Measurements from ENCODE around the gene NHERF1.

NHERF1 gene

DNA sequence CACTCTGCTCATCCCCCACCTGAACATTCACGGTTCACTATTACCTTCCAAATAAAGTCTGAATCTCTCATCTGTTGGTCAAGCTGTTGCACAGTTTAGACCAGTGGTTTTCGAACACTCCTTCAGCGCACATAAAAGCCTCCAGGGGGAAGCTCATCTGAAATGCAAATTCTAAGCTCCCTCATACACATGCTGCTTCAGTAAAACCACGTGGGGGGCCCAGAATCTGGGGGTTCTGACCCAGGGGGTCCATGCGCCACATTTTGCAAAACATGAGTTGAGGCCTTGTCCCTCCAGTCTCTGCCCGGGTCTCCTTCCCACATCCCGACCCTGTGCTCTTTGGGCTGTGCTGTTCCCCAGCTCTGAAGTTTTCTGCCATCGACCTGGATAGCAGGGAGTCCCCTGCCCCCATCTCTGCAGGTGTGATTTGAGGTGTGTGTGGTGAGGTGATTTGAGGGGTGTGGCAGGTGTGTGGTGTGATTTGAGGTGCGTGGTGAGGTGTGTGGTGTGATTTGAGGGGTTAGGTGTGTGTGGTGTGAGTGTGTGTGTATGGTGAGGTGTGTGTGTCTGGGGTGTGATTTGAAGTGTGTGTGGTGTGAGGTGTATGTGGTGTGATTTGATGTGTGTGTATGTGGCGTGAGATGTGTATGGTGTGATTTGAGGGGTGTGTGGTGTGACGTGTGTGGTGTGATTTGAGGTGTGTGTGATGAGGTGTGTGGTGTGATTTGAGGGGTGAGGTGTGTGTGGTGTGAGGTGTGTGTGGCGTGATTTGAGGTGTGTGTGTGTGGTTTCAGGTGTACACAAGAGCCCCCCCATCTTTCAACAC is 16.2 kb upstream of the NHERF1 start:
- no peak for DNase-seq (ENCODE audit: low spot score)

DNA sequence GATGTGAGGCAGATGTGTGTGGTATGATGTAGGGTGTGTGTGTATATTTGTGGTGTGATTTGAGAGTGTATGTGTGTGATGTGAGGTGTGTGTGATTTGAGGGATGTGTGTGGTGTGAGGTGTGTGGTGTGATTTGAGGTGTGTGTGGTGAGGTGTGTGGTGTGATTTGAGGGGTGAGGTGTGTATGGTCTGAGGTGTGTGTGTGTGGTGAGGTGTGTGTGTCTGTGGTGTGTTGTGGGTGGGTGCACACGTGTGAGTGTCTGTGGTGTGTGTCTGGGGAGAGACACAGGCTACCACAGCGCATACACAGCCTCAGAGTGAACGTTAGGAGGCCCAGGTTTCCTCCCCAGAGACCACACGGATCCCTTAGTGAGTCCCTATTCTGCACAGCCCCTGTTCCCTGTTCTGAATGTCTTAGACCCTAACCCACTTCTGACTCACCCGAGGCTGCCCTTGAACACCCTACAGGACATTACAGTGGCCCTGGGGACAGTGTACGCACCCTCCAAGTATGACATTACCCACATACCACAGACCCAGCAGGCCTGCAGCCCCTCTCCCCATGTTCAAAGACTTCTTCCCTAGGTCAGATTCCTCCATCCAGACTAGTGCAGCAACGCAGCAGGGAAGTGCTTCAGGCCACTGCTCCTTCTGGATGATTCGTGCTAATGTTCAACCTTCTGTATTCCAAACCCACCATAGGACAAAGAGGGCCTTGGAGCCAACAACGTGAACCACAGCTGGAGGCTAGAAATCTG is 14.9 kb upstream of the NHERF1 start:
- DNase-seq (ENCODE audit: low spot score) = no peak

DNA sequence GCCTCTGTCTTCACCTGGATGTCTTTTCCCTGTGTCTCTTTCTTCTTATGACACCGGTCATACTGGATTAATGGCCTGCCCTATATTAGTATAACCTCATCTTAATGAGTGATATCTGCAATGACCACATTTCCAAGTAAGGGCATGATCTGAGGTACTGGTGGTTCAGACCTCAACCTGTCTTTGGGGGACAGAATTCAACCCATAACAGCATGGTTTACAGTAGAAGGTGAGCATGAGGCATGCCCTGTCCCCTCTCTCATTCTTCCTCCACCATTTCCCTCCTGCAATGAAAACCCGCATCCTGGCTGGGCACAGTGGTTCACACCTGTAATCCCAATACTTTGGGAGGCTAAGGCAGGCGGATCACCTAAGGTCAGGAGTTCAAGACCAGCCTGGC is 14.2 kb upstream of the NHERF1 start:
- no peak for DNase-seq (ENCODE audit: low spot score)

DNA sequence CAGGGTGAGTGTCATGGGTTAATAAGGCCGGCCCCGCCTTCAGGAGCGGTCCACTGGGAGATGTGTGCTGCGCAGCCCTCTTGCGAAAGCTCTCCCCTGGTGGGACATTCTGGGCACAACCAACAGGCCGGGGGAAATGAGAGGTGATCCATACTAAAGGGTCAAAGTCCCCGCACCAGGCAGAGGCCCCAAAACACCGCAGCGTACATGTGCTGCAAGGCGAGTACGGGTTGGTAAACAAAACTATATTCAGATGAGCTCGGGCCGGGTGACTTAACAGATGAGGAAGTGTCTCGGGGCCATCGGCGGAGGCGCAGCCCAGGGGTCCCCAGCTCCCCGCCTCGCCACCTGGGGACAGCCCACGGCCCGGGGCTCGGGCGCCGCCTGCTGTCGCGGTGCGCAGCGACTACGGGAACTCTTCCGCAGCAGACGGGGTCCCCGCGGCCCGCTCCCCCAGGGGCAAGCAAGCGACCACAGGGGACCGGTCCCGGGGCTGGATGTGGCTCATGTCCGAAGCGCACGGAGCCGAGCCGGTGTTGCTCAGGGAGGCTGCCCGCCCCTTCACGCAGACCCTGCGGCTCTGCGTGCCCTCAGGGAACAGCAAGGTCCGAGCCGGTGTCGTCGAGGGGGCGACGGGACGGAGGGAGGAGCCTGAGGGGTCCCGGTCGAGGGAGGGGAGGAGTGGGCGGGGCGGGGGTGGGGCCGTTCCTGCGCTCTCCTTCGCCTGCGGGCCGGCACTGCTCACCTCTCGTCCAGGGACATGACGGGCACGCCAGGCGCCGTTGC is 11.7 kb upstream of the NHERF1 start, which contains the start of gene RAB37:
RAB37 (plus strand) TSS at position 744 of the 786 bp plus-strand sequence; CDS start at position 761, 17 bp downstream.
- DNase-seq (ENCODE audit: low spot score) = no peak

DNA sequence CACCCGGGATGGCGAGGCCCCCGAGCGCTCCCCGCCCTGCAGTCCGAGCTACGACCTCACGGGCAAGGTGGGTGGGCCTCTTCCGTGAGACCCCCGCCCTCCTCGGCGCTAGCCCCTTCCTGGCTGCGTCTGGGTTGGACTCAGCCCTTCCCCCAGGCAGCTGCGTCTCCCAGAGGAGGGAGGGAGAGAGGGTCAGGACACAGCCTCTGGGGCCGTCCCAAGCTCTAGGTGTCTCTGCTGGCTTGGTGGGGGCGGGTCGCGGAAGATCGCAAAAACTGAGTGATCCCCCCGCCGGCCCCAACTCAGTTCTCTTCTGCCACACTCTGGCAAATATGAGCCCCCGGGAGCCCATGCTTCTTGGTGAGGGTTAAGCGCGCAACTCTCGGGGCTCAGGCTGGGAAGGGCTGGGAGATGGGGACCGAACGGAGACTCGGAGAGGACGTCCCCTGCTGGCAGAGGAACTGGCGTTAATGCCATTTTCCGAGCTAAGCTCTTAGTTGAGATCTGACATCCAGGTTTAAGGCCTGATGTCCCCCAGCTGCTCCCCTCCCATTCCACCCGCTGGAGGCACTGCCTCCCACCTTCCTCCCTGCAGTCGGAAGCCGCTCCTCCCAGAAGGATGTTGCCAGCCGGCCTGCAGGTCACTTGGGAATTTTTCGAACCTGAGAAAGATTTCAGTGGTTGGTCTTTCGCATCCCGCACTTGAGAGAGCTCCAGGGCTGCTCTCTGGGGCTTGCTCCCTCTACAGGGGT is 11.0 kb upstream of the NHERF1 start:
- no peak for DNase-seq (ENCODE audit: low spot score)

DNA sequence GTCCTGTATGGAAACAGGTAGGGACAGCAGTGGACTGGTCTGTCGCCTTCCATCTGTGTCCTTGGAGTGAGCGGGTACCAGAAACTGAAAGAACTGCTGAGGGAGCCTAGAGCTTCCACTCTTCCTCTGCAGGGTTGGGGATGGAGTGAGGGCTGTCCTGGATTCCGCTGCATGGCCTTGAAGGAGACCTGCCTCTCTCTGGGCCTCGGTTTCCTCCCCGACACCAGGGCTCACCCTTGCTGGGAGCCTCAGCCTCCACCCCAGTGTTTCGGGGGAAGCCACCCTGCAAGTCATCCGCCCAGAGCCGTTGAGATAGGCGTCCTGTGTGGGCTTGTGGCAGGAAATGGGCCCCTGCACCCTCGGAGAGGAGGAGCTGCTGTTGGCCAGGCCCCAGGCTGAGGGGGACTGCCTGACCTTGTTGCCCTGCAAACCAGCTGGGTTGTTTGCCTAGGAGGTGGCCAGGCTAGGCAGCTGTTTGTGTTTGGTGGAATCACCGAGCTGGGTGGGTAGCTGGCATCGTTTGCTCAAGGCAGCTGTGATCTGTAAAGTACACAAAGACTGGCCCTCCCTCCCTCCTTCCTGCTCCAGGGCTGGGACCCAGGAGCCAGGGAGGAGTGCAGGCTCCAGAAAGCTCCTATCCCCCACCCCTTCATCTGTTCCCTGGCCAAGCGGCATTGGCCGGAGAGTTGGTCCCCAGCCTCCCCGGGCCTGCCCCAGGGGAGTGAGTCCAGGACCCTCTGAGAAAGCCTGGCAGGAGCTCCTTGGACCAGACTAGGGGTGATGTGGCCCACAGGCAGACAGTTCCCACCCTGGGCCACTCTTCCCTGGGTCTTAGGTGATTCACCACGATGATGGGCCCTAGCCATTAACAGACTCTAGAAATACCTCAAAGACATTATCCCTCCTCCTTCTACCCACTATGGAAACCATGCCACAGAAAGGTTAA is 10.1 kb upstream of the NHERF1 start:
- DNase-seq (ENCODE audit: low spot score) = no peak

DNA sequence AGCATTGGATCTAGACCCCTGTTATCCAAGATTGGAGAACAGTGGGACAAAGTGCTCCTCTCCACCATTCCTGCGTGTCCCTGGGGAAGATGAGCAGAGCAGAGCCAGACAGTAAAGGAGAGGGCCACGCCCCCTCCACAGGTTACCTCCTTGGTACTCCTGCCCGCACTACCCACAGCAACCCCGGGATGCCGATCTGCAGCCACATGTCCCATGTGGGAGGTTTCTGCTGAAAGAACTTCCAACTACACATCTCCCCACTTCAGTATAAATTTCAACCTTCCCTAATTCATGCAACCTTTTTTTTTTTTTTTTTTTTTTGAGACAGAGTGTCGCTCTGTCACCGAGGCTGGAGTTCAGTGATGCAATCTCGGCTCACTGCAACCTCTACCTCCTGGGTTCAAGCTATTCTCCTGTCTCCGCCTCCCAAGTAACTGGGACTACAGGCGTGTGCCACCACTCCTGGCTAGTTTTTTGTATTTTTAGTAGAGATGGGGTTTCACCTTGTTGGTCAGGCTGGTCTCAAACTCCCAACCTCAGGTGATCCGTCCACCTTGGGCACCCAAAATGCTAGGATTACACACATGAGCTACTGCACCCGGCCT is 9.1 kb upstream of the NHERF1 start:
- no peak for DNase-seq (ENCODE audit: low spot score)

DNA sequence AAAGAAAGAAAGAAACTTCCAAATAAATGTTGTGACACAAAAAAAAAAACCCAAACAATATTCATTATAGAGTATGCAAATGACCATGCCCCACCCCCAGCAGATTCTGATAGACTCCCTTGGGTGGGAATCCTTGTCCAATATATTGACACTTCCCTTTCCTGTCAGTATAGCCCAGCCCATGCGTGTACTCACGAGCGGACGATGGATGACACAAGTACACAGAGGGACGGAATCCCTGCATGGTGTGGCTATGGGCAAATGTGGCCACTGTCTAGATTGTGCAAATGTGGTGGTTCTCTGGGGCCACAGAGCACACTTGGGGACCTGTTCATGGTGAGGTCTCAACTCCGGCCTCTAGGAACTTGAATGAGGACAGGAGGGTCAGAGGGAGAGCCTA is 8.3 kb upstream of the NHERF1 start:
- DNase-seq (ENCODE audit: low spot score) = no peak

DNA sequence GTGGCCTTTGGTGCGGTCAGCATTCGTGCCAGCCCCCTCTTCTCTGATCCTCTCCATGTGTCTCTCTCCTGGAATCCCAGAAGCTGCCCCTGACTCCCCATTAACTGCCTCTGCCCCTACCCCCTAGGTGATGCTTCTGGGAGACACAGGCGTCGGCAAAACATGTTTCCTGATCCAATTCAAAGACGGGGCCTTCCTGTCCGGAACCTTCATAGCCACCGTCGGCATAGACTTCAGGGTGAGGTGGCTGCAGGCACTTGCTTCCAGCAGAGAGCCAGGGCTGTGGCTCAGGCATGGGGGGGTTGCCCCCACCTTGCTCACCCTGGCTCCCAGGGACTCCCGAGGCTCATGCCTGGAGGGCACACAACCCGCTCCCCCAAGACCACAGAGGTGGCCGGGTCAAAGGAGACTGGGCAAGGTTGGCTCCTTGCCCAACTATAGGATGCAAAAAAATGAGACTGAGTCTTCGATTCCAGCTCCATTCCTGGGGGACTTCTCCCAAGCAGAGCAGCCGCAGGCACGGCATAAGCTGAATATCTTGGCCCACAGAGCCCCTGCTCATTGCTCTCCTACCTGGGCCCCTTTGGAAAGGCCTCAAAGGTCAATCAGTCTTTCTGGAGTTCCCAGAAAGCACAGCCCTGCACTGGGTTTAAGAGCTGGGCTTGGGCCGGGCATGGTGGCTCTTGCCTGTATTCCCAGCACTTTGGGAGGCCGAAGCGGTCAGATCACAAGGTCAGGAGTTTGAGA is 7.6 kb upstream of the NHERF1 start:
- DNase-seq (ENCODE audit: low spot score) = no peak

DNA sequence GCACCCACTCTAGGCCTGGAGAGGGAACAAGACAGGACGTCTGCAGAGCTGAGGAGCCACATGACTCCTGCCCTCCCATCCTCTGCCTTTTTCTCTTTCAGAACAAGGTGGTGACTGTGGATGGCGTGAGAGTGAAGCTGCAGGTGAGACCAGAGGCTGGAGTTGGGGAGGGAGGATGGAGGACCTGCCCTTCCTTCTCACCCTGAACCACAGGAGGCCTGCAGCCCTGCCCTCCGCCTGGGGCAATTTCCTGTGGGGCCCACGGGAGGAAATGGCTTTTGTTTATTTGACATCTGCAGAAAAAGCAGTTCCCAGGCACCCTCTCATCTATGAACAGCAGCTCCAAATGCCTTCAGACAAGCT is 6.3 kb upstream of the NHERF1 start:
- DNase-seq (ENCODE audit: low spot score) = no peak

DNA sequence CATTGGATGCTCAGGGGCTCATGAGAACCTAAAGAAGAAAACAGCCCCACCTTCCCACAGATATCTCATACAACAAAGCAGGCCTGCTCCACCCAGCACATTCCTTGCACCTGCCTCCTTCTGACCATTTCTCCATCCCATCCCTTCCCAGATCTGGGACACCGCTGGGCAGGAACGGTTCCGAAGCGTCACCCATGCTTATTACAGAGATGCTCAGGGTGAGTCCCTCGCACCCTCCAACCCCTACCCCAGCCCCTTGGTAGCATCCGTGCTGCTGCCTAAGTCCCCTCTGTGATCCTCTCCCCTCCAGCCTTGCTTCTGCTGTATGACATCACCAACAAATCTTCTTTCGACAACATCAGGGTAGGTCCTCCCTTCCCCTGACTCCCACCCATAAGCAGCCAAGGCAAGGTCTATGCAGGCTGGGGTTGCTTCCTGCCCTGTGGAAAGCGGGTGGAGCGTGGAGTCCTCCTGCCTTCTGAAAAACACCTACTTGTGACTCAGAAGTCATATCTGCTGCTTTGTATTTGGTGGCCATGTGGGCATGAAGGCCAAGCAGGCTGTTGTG is 5.4 kb upstream of the NHERF1 start:
- no peak for DNase-seq (ENCODE audit: low spot score)

DNA sequence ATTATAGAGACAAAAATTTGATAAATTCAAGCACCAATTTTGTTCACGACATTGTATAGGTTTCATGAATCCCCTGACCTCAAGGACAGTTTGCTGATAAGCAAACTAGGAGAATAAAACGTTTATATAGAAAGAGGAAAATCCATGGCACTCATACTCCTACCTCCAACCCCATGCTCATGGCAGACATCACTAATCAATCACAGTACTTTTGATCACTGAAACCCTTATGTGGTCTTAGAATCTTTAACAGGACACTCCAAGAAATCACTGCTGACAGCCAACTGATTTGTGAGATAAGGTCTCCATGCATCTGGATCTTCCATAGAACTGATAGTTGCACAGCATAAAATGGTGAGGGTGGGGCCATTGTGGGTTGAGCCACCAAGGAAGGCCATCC is 4.7 kb upstream of the NHERF1 start:
- no peak for DNase-seq (ENCODE audit: low spot score)

DNA sequence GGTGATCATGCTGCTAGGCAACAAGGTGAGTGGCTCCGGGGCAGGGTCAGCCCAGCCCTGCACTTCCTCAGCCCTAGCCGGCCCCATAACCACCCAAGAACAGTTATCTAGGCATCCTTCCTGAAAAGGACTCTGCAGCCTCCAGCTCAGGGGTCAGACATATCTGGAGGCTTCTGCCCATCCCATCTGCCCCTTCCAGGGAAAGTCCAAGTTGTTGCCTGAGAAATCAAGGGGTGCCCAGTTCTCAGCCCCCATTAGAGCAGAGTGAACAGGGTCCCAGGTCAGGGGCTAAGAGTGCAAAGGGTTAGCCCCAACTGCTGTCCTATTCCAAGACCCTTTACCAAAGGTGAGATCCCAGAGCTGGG is 4.1 kb upstream of the NHERF1 start:
- DNase-seq (ENCODE audit: low spot score) = no peak

DNA sequence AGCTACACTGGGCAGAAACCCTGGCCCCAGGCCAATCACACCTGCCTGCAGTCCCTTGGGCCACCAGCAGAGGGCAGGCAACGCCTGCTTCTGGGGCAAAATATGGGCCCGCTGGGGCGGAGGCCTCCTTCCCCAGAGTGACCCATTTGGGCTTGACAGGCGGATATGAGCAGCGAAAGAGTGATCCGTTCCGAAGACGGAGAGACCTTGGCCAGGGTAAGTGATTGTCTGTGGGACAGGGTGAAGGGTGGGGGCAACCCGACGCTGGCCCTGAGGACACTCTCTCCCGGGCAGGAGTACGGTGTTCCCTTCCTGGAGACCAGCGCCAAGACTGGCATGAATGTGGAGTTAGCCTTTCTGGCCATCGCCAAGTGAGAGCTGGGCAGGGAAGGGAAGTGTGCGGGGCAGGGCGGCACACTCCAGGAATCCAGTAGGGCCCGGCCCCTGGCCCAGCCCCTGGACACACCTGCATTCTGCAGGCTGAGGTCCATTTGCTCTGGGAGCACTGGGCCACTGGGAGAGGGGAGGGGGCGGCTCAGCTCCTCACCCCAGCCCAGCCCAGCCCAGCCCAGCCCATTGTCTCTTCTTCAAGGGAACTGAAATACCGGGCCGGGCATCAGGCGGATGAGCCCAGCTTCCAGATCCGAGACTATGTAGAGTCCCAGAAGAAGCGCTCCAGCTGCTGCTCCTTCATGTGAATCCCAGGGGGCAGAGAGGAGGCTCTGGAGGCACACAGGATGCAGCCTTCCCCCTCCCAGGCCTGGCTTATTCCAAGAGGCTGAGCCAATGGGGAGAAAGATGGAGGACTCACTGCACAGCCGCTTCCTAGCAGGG is 3.5 kb upstream of the NHERF1 start:
- DNase-seq (ENCODE audit: low spot score) = no peak

DNA sequence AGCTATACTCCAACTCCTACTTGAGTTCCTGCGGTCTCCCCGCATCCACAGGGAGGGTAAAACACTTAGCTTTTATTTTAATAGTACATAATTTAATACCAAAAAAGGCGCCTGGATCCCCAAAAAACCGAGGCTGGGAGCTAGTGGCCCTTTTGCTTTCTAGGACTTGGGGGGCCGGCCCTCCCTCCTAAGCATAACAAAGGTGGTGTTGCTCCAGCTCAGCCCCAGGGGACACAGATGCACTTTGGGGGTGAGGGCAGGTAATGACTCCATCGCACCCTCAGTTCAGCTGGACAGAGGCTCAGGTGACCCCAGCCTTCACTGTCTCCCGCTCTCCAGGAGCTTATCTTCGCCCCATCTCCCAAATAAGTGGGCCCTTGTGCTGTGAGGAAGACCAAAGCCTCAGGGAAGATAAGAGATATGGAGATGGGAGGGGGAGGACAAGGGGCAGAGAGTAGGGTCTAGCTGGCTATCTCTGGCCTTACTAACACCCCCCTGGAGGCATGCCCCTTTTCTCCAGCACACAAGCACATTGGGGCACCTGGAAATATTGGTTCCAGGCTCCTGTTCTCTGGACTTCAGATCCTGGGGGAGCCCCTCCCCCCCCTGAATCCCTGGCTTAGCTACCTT is 2.8 kb upstream of the NHERF1 start:
- DNase-seq (ENCODE audit: low spot score) = no peak

DNA sequence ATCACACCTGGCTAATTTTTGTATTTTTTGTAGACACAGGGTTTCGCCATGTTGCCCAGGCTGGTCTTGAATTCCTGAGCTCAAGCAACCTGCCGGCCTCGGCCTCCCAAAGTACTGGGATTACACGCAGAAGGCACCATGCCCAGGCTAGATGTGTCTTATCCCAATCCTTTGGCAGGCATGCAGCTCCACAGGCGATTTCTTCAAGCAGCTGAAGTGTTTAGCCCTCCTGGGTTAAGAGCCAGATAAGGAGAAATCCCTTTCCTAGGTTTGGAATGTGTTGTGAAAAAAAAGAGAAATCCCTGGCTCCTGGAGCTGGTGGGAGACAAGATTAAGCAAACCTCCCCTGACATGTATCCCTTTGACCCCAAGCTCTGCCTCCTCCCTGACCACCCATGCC is 2.1 kb upstream of the NHERF1 start:
- DNase-seq (ENCODE audit: low spot score) = no peak

DNA sequence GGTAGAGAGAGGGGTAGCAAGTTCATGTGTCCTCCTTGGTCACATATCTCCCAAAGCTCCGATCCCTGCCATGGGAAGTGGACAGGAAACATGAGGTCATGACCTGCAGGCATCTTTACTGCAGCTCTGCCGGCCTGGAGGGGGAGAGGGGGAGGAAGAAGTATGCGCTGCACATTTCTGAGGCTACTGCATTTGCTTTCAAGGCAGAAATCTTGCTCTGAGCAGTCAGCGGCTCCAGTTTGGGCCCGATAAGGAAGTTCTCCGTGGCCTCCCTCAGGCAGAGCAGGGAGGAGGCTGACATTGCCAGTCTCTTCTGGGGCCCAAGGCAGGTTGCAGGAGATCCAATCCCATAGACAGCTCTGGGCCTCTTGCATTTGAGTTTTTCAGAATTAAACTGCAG is 1.5 kb upstream of the NHERF1 start:
- DNase-seq (ENCODE audit: low spot score) = no peak

DNA sequence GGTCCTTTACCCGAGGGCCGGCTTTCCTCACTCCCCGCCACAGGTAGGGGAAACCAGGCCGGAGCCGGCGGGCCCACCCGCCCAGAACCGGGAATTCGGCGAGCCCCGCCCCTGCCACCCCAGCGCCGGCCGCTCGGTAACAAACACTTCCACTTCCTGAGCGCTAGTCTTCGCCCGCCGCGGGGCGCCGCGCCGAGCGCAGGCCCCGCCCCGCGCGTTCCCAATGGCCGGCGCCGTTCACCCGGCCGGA is 224 bp upstream of the NHERF1 start:
- DNase-seq (ENCODE audit: low spot score) = no peak
